HG03097 (cell line): ENCODE measurements around the gene PGC.

Experiments
- ATAC-seq: cut with Tn5 transposase; IDR thresholded peaks from one replicate; pipeline ENCODE4 v1.9.1; 2021; ENCODE audit not compliant: unreplicated experiment, low FRiP score

PGC gene

GRCh38 chr6:41732591-41733359 lies 14.4 kb downstream of the PGC start:
- peak; percentile 26 for ATAC-seq

GRCh38 chr6:41732149-41732548 lies 15.0 kb downstream of the PGC start:
- ATAC-seq: no peak

GRCh38 chr6:41731561-41732086 lies 15.6 kb downstream of the PGC start:
- ATAC-seq: no peak

GRCh38 chr6:41730531-41731436 lies 16.4 kb downstream of the PGC start:
- no peak for ATAC-seq

GRCh38 chr6:41729624-41730023 lies 17.6 kb downstream of the PGC start:
- no peak for ATAC-seq

GRCh38 chr6:41728954-41729353 lies 18.2 kb downstream of the PGC start:
- ATAC-seq: no peak

GRCh38 chr6:41728073-41728936 lies 18.9 kb downstream of the PGC start:
- ATAC-seq: no peak

- no peak for ATAC-seq
Measured at GRCh38 chr6:41727705-41728072, 19.5 kb downstream of the PGC start.

- ATAC-seq: no peak
Measured at GRCh38 chr6:41726876-41727275, 20.3 kb downstream of the PGC start.

GRCh38 chr6:41724586-41725501 lies 22.4 kb downstream of the PGC start:
- ATAC-seq: no peak

- ATAC-seq: no peak
Measured at GRCh38 chr6:41724228-41724580, 23.0 kb downstream of the PGC start.

- ATAC-seq: peak; percentile 66
Measured at GRCh38 chr6:41723530-41724227, 23.5 kb downstream of the PGC start.

GRCh38 chr6:41722969-41723529 lies 24.1 kb downstream of the PGC start:
- no peak for ATAC-seq

- no peak for ATAC-seq
Measured at GRCh38 chr6:41721414-41721813, 25.8 kb downstream of the PGC start.

GRCh38 chr6:41720783-41721182 lies 26.4 kb downstream of the PGC start:
- ATAC-seq: no peak

GRCh38 chr6:41720262-41720620 lies 27.0 kb downstream of the PGC start:
- ATAC-seq: no peak

GRCh38 chr6:41719436-41720261 lies 27.5 kb downstream of the PGC start:
- no peak for ATAC-seq

- no peak for ATAC-seq
Measured at GRCh38 chr6:41718828-41719227, 28.4 kb downstream of the PGC start.
